Activated T-cell treated with anti-CD3 and anti-CD28 coated beads, Interleukin-2, amount 50 U/mL, for 24 hours (primary cell): ENCODE results near the gene ABHD2.
A peak's percentile ranks its signal among the peaks of the same experiment; 100 is the strongest.
"Not testable (repeated sequence)": the region's sequence is repeated elsewhere in the genome, so short reads cannot be mapped to it uniquely, and the experiment has no call there.

Experiments used
- DNase-seq: peaks from one replicate; pipeline ENCODE4 v3.0.0-alpha.2; 2020
- H3K27ac Mint-ChIP-seq: 2 replicates; pipeline ENCODE4 v1.8.0; 2020; ENCODE audit warnings: mild to moderate bottlenecking, mixed read lengths
- H3K27me3 Mint-ChIP-seq: 2 replicates; pipeline ENCODE4 v1.8.0; 2020; ENCODE audit warnings: mixed read lengths
- H3K36me3 Mint-ChIP-seq: 2 replicates; pipeline ENCODE4 v1.8.0; 2020; ENCODE audit warnings: low read depth, mixed read lengths
- H3K4me1 Mint-ChIP-seq: 2 replicates; pipeline ENCODE4 v1.8.0; 2020; ENCODE audit warnings: low read depth, mixed read lengths
- H3K4me3 Mint-ChIP-seq: 2 replicates; pipeline ENCODE4 v1.8.0; 2020; ENCODE audit warnings: mild to moderate bottlenecking, moderate library complexity, mixed read lengths
- H3K9me3 Mint-ChIP-seq: 2 replicates; pipeline ENCODE4 v1.8.0; 2020; ENCODE audit warnings: mixed read lengths

The ABHD2 gene

GRCh38 chr15:89129123-89129815 is 41.0 kb downstream of the ABHD2 start:
- Mint-ChIP-seq H3K36me3 (peaks cover 45% of the 10 kb centered on the region), H3K27me3 (no peaks in the 10 kb centered on the region), H3K4me1 (peaks cover 23% of the 10 kb centered on the region), H3K9me3 (no peaks in the 10 kb centered on the region), H3K4me3 (no peak overlapping the region), H3K27ac (no peak overlapping the region)
- DNase-seq = peak; percentile 70

GRCh38 chr15:89129816-89130134 is 41.5 kb downstream of the ABHD2 start:
- no peaks in the 10 kb centered on the region for H3K27me3 Mint-ChIP-seq
- DNase-seq = no peak
- H3K36me3 Mint-ChIP-seq = peaks cover 43% of the 10 kb centered on the region
- no peak overlapping the region for H3K4me3 Mint-ChIP-seq
- H3K9me3 Mint-ChIP-seq = no peaks in the 10 kb centered on the region
- peaks cover 23% of the 10 kb centered on the region for H3K4me1 Mint-ChIP-seq
- no peak overlapping the region for H3K27ac Mint-ChIP-seq

- DNase-seq = no peak
- no peak overlapping the region for H3K27ac Mint-ChIP-seq
- H3K27me3 Mint-ChIP-seq = no peaks in the 10 kb centered on the region
- peaks cover 42% of the 10 kb centered on the region for H3K36me3 Mint-ChIP-seq
- no peaks in the 10 kb centered on the region for H3K9me3 Mint-ChIP-seq
- peaks cover 23% of the 10 kb centered on the region for H3K4me1 Mint-ChIP-seq
- H3K4me3 Mint-ChIP-seq = no peak overlapping the region
Observed at GRCh38 chr15:89130201-89130600, 41.9 kb downstream of the ABHD2 start.

GRCh38 chr15:89131731-89132130 is 43.5 kb downstream of the ABHD2 start:
- DNase-seq = no peak
- H3K4me3 Mint-ChIP-seq = no peak overlapping the region
- no peak overlapping the region for H3K27ac Mint-ChIP-seq
- no peaks in the 10 kb centered on the region for H3K27me3 Mint-ChIP-seq
- H3K4me1 Mint-ChIP-seq = peaks cover 33% of the 10 kb centered on the region
- H3K36me3 Mint-ChIP-seq = peaks cover 39% of the 10 kb centered on the region
- no peaks in the 10 kb centered on the region for H3K9me3 Mint-ChIP-seq

- no peak overlapping the region for H3K4me3 Mint-ChIP-seq
- no peaks in the 10 kb centered on the region for H3K9me3 Mint-ChIP-seq
- H3K27me3 Mint-ChIP-seq = no peaks in the 10 kb centered on the region
- peak overlapping the region; percentile 6 for H3K27ac Mint-ChIP-seq
- peaks cover 40% of the 10 kb centered on the region for H3K36me3 Mint-ChIP-seq
- H3K4me1 Mint-ChIP-seq = peaks cover 42% of the 10 kb centered on the region
- no peak for DNase-seq
Observed at GRCh38 chr15:89132611-89133507, 44.6 kb downstream of the ABHD2 start.

GRCh38 chr15:89135387-89136077 is 47.3 kb downstream of the ABHD2 start:
- Mint-ChIP-seq H3K4me1 (peaks cover 44% of the 10 kb centered on the region), H3K36me3 (peaks cover 51% of the 10 kb centered on the region)
- H3K27me3 Mint-ChIP-seq, H3K27ac Mint-ChIP-seq, H3K4me3 Mint-ChIP-seq, DNase-seq, H3K9me3 Mint-ChIP-seq: not testable (repeated sequence)

- H3K9me3 Mint-ChIP-seq = no peaks in the 10 kb centered on the region
- DNase-seq = no peak
- H3K4me3 Mint-ChIP-seq = no peak overlapping the region
- H3K4me1 Mint-ChIP-seq = peaks cover 41% of the 10 kb centered on the region
- H3K27me3 Mint-ChIP-seq = no peaks in the 10 kb centered on the region
- no peak overlapping the region for H3K27ac Mint-ChIP-seq
- H3K36me3 Mint-ChIP-seq = peaks cover 46% of the 10 kb centered on the region
Observed at GRCh38 chr15:89136078-89136806, 48.0 kb downstream of the ABHD2 start.

- Mint-ChIP-seq H3K36me3 (peaks cover 52% of the 10 kb centered on the region), H3K4me1 (peaks cover 39% of the 10 kb centered on the region), H3K4me3 (no peak overlapping the region), H3K27ac (no peak overlapping the region), H3K9me3 (no peaks in the 10 kb centered on the region), H3K27me3 (no peaks in the 10 kb centered on the region)
- DNase-seq = no peak
Observed at GRCh38 chr15:89136818-89137772, 48.8 kb downstream of the ABHD2 start.

GRCh38 chr15:89137926-89138325 is 49.7 kb downstream of the ABHD2 start:
- Mint-ChIP-seq H3K9me3 (no peaks in the 10 kb centered on the region), H3K27ac (no peak overlapping the region), H3K36me3 (peaks cover 60% of the 10 kb centered on the region), H3K4me1 (peaks cover 44% of the 10 kb centered on the region), H3K27me3 (no peaks in the 10 kb centered on the region), H3K4me3 (no peak overlapping the region)
- no peak for DNase-seq

GRCh38 chr15:89138999-89139612 is 50.9 kb downstream of the ABHD2 start:
- Mint-ChIP-seq H3K27me3 (no peaks in the 10 kb centered on the region), H3K27ac (no peak overlapping the region), H3K36me3 (peaks cover 61% of the 10 kb centered on the region), H3K4me3 (no peak overlapping the region), H3K4me1 (peaks cover 46% of the 10 kb centered on the region), H3K9me3 (no peaks in the 10 kb centered on the region)
- DNase-seq = no peak

- no peak for DNase-seq
- peak overlapping the region; percentile 16 for H3K27ac Mint-ChIP-seq
- peaks cover 51% of the 10 kb centered on the region for H3K4me1 Mint-ChIP-seq
- H3K36me3 Mint-ChIP-seq = peaks cover 64% of the 10 kb centered on the region
- no peak overlapping the region for H3K4me3 Mint-ChIP-seq
- no peaks in the 10 kb centered on the region for H3K9me3 Mint-ChIP-seq
- H3K27me3 Mint-ChIP-seq = no peaks in the 10 kb centered on the region
Observed at GRCh38 chr15:89139613-89140499, 51.6 kb downstream of the ABHD2 start.

GRCh38 chr15:89140595-89140994 is 52.3 kb downstream of the ABHD2 start:
- Mint-ChIP-seq H3K4me3 (no peak overlapping the region), H3K4me1 (peaks cover 50% of the 10 kb centered on the region), H3K9me3 (no peaks in the 10 kb centered on the region), H3K36me3 (peaks cover 63% of the 10 kb centered on the region), H3K27ac (peak overlapping the region; percentile 16), H3K27me3 (no peaks in the 10 kb centered on the region)
- DNase-seq = no peak
